ENCODE data around the gene HSPH1.

- TF ChIP-seq ARNTL (CRISPR knock-in tag; IDR thresholded peaks at IDR 0.05; ENCODE audit: borderline replicate concordance, low read depth) (no peak), RARB (CRISPR knock-in tag; IDR thresholded peaks at IDR 0.05) (no peak), SNAI2 (CRISPR knock-in tag; IDR thresholded peaks at IDR 0.05) (no peak), GLIS3 (CRISPR knock-in tag; IDR thresholded peaks at IDR 0.05) (no peak), PPARA (CRISPR knock-in tag; IDR thresholded peaks at IDR 0.05; ENCODE audit: borderline replicate concordance) (no peak), ZFP3 (CRISPR knock-in tag; IDR thresholded peaks at IDR 0.05) (no peak)
- TF ChIP-seq, protein P1, sequence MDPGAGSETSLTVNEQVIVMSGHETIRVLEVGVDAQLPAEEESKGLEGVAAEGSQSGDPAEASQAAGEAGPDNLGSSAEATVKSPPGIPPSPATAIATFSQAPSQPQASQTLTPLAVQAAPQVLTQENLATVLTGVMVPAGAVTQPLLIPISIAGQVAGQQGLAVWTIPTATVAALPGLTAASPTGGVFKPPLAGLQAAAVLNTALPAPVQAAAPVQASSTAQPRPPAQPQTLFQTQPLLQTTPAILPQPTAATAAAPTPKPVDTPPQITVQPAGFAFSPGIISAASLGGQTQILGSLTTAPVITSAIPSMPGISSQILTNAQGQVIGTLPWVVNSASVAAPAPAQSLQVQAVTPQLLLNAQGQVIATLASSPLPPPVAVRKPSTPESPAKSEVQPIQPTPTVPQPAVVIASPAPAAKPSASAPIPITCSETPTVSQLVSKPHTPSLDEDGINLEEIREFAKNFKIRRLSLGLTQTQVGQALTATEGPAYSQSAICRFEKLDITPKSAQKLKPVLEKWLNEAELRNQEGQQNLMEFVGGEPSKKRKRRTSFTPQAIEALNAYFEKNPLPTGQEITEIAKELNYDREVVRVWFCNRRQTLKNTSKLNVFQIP (CRISPR knock-in tag; IDR thresholded peaks at IDR 0.05; ENCODE audit: borderline replicate concordance, low read depth) = no peak
- TF ChIP-seq, protein P2, sequence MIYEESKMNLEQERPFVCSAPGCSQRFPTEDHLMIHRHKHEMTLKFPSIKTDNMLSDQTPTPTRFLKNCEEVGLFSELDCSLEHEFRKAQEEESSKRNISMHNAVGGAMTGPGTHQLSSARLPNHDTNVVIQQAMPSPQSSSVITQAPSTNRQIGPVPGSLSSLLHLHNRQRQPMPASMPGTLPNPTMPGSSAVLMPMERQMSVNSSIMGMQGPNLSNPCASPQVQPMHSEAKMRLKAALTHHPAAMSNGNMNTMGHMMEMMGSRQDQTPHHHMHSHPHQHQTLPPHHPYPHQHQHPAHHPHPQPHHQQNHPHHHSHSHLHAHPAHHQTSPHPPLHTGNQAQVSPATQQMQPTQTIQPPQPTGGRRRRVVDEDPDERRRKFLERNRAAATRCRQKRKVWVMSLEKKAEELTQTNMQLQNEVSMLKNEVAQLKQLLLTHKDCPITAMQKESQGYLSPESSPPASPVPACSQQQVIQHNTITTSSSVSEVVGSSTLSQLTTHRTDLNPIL (CRISPR knock-in tag; IDR thresholded peaks at IDR 0.05; ENCODE audit: low read depth) = no peak
- TF ChIP-seq, protein P3, sequence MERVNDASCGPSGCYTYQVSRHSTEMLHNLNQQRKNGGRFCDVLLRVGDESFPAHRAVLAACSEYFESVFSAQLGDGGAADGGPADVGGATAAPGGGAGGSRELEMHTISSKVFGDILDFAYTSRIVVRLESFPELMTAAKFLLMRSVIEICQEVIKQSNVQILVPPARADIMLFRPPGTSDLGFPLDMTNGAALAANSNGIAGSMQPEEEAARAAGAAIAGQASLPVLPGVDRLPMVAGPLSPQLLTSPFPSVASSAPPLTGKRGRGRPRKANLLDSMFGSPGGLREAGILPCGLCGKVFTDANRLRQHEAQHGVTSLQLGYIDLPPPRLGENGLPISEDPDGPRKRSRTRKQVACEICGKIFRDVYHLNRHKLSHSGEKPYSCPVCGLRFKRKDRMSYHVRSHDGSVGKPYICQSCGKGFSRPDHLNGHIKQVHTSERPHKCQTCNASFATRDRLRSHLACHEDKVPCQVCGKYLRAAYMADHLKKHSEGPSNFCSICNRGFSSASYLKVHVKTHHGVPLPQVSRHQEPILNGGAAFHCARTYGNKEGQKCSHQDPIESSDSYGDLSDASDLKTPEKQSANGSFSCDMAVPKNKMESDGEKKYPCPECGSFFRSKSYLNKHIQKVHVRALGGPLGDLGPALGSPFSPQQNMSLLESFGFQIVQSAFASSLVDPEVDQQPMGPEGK (CRISPR knock-in tag; IDR thresholded peaks at IDR 0.05; ENCODE audit: borderline replicate concordance) = no peak
Observed at GRCh38 chr13:31199849-31200636, 38.3 kb upstream of the HSPH1 start, which contains the start of gene B3GLCT.

Data from SK-N-SH treated with all-trans-retinoic acid at 6 μM for 48 hours (cell line).